GM12878 (cell line): ENCODE results near the gene APOBEC3C. TPM values are rescaled to one million over a fixed set of nuclear protein-coding genes. Genes with fewer than 3 reads are reported as not detected.

Source experiments
- ATAC-seq: fragments of 200-7000 bp; cut with Tn5 transposase; 3 replicates; pipeline ENCODE4 v1.9.1; 2020; ENCODE audit warnings: mild to moderate bottlenecking, moderate library complexity
- BruUV-seq: library from RNA; stranded (reverse); fragments of 400-500 nt; replicated peaks from 2 replicates; lab custom pipeline; 2021; lab: Mats Ljungman, UMichigan
- CTCF ChIA-PET: fragments of 300-600 bp; sonication (Branson Sonifier 250); formaldehyde crosslinking; extraction: SDS; loops from one replicate; lab custom pipeline; 2021; ENCODE audit warnings: inconsistent platforms; lab: Yijun Ruan, JAX
- POLR2A ChIA-PET: fragments of 350-600 bp; formaldehyde crosslinking; extraction: SDS; loops from one replicate; lab custom pipeline; 2021; ENCODE audit warnings: inconsistent platforms; lab: Charles Lee
- RAD21 ChIA-PET: fragments of 300-600 bp; sonication (Branson Sonifier 250); formaldehyde crosslinking; loops from one replicate; lab custom pipeline; 2023; ENCODE audit warnings: antibody characterized with exemption; ENCODE audit not compliant: unreplicated experiment; lab: Charles Lee
- SMC1A ChIA-PET: fragments of 300-600 bp; sonication (Branson Sonifier 250); formaldehyde crosslinking; loops from one replicate; lab custom pipeline; 2023; ENCODE audit not compliant: unreplicated experiment, uncharacterized antibody; lab: Charles Lee
- DNase-seq: peaks from one replicate; pipeline ENCODE4 v3.0.0-alpha.2; 2011; ENCODE audit warnings: low read depth, low spot score
- FAIRE-seq: peaks from 3 replicates; lab custom pipeline; 2011; peaks lifted over from hg19 to GRCh38; lab: Jason Lieb, UNC
- H2AFZ ChIP-seq: 2 replicates; pipeline ENCODE4 v1.6.0; 2011; ENCODE audit warnings: low read depth, low read length, control low read depth; ENCODE audit not compliant: control insufficient read depth
- H3K27ac ChIP-seq: 2 replicates; pipeline ENCODE4 v1.5.1; 2011; ENCODE audit warnings: control low read depth; ENCODE audit not compliant: control insufficient read depth, insufficient read depth
- H3K27me3 ChIP-seq, 2 experiments: replicated peaks in 1 of 2; 2 replicates each; pipeline versions ENCODE4 v1.6.0 to v1.6.1; 2011; ENCODE audit warnings: low read length in 1 of 2; ENCODE audit not compliant: control insufficient read depth in 2 of 2, insufficient read depth in 2 of 2
- H3K36me3 ChIP-seq, 2 experiments: 2 replicates each; pipeline ENCODE4 v1.5.1; 2011; ENCODE audit warnings: low read length in 1 of 2; ENCODE audit not compliant: control insufficient read depth in 2 of 2, insufficient read depth in 2 of 2
- H3K4me1 ChIP-seq: 2 replicates; pipeline ENCODE4 v1.6.1; 2011; ENCODE audit warnings: mild to moderate bottlenecking, low read length, moderate library complexity, mixed read lengths; ENCODE audit not compliant: control insufficient read depth, insufficient read depth
- H3K4me2 ChIP-seq: 2 replicates; pipeline ENCODE4 v1.6.0; 2011; ENCODE audit warnings: control low read depth; ENCODE audit not compliant: control insufficient read depth, insufficient read depth
- H3K4me3 ChIP-seq: fragments of 200-600 bp; sonication (generic); 2 replicates; pipeline ENCODE4 v1.5.1; 2016
- H3K79me2 ChIP-seq: 2 replicates; pipeline ENCODE4 v1.6.0; 2011; ENCODE audit warnings: low read length; ENCODE audit not compliant: control insufficient read depth, insufficient read depth
- H3K9ac ChIP-seq: 2 replicates; pipeline ENCODE4 v1.8.0; 2011; ENCODE audit warnings: low read length, control low read depth, mixed read lengths; ENCODE audit not compliant: control insufficient read depth, insufficient read depth
- H3K9me3 ChIP-seq: replicated peaks from 3 replicates; pipeline ENCODE4 v1.5.1; 2011; ENCODE audit warnings: mild to moderate bottlenecking, low read length; ENCODE audit not compliant: control insufficient read depth, insufficient read depth
- H4K20me1 ChIP-seq: 2 replicates; pipeline ENCODE4 v1.6.0; 2011; ENCODE audit not compliant: control insufficient read depth, insufficient read depth
- ATF3 ChIP-seq: IDR thresholded peaks from 2 replicates; pipeline ENCODE4 v1.6.1; 2011; ENCODE audit warnings: low read depth, mild to moderate bottlenecking, low read length, moderate library complexity, borderline replicate concordance; ENCODE audit errors: extremely low read depth
- BCL11A ChIP-seq: IDR thresholded peaks from 2 replicates; pipeline ENCODE4 v1.6.1; 2011; ENCODE audit warnings: low read depth, low read length
- CBX3 ChIP-seq: fragments of 200-600 bp; sonication (generic); IDR thresholded peaks from 2 replicates; pipeline ENCODE4 v1.6.1; 2016; ENCODE audit warnings: low read depth, borderline replicate concordance
- CBX5 ChIP-seq: sonication (generic); IDR thresholded peaks from 2 replicates; pipeline ENCODE4 v1.6.1; 2016; ENCODE audit warnings: low read depth, moderate library complexity, mild to moderate bottlenecking, inconsistent platforms
- E2F4 ChIP-seq: IDR thresholded peaks from 2 replicates; pipeline ENCODE4 v1.6.1; 2012; ENCODE audit warnings: low read depth, low read length, improper control_type of control experiment
- EED ChIP-seq: sonication (generic); IDR thresholded peaks from 2 replicates; pipeline ENCODE4 v1.6.1; 2016; ENCODE audit warnings: antibody characterized with exemption, low read depth
- IRF4 ChIP-seq: IDR thresholded peaks from 2 replicates; pipeline ENCODE4 v1.6.1; 2011; ENCODE audit warnings: low read depth, low read length
- IRF5 ChIP-seq: fragments of 450-650 bp; IDR thresholded peaks from 2 replicates; pipeline ENCODE4 v1.6.1; 2017; ENCODE audit warnings: borderline replicate concordance
- KAT2A ChIP-seq: conservative IDR thresholded peaks from 2 replicates; pipeline ENCODE4 v1.6.1; 2011; ENCODE audit warnings: low read depth, low read length; ENCODE audit not compliant: control insufficient read depth
- LARP7 ChIP-seq: fragments of 450-650 bp; IDR thresholded peaks from 2 replicates; pipeline ENCODE4 v1.6.1; 2017; ENCODE audit warnings: mild to moderate bottlenecking
- MEF2B ChIP-seq: fragments of 450-650 bp; IDR thresholded peaks from 2 replicates; pipeline ENCODE4 v1.6.1; 2018; ENCODE audit warnings: mild to moderate bottlenecking, moderate library complexity; ENCODE audit not compliant: partially characterized antibody, poor library complexity, severe bottlenecking
- MXI1 ChIP-seq: fragments of 150-350 bp; IDR thresholded peaks from 2 replicates; pipeline ENCODE4 v1.6.1; 2011; ENCODE audit warnings: low read depth, mild to moderate bottlenecking, inconsistent platforms, low read length, improper control_type of control experiment
- NBN ChIP-seq: fragments of 450-650 bp; IDR thresholded peaks from 2 replicates; pipeline ENCODE4 v1.6.1; 2016
- PKNOX1 ChIP-seq: fragments of 450-650 bp; IDR thresholded peaks from 2 replicates; pipeline ENCODE4 v1.6.1; 2016; ENCODE audit warnings: mild to moderate bottlenecking
- RAD21 ChIP-seq: IDR thresholded peaks from 2 replicates; pipeline ENCODE4 v1.6.1; 2011; ENCODE audit warnings: mild to moderate bottlenecking, low read depth, low read length, moderate library complexity; ENCODE audit not compliant: insufficient read depth
- TBL1XR1 ChIP-seq: IDR thresholded peaks from 2 replicates; pipeline ENCODE4 v1.6.1; 2012; ENCODE audit warnings: low read depth, low read length, improper control_type of control experiment
- TCF12 ChIP-seq: IDR thresholded peaks from 2 replicates; pipeline ENCODE4 v1.6.1; 2011; ENCODE audit warnings: low read depth, mild to moderate bottlenecking, low read length
- YY1 ChIP-seq: IDR thresholded peaks from 2 replicates; pipeline ENCODE4 v1.6.1; 2011; ENCODE audit warnings: low read depth, mild to moderate bottlenecking, low read length
- WGBS: methylation state at CpG from one replicate; pipeline ENCODE4 v1.1.6; 2016; ENCODE audit warnings: low lambda C conversion rate; ENCODE audit not compliant: insufficient replicate concordance, insufficient coverage; ENCODE audit errors: missing lambda C conversion rate; 5-methylcytosine and 5-hydroxymethylcytosine counted together
- in situ Hi-C: fragments of 300-500 bp; cut with MboI; formaldehyde crosslinking; loops from 9 replicates; pipeline ENCODE4 v1.14.3; 2018; ENCODE audit warnings: mixed read lengths
- intact Hi-C: fragments of 100-400 bp; cut with micrococcal nuclease; formaldehyde crosslinking; loops from one replicate; pipeline ENCODE4 v1.14.2; 2022; ENCODE audit not compliant: unreplicated experiment
- polyA plus RNA-seq, 11 experiments: library from polyadenylated mRNA; depleted of rRNA in 4 of 11; unstranded in 6 of 11; stranded (reverse) in 5 of 11; fragments of >200 nt; fragmentation: Nextera tagmentation in 4 of 11; fragmentation: Illumina TruSeq in 1 of 11; extraction: Ambion mirVana in 4 of 11; extraction: Trizol in 1 of 11; gene quantifications; 1 replicate in 1 of 11; 2 replicates in 10 of 11; pipeline versions ENCODE4 v1.2.1 to v1.2.3, GENCODE V29; 2011 to 2016; ENCODE audit warnings: inconsistent platforms in 2 of 11, missing spikeins in 2 of 11, low read depth in 1 of 11
- total RNA-seq, 4 experiments: library from RNA; depleted of rRNA in 3 of 4; stranded (reverse); fragments of >200 nt in 3 of 4; fragmentation: Illumina TruSeq in 1 of 4; extraction: Trizol in 1 of 4; gene quantifications; 2 replicates each; pipeline versions ENCODE4 v1.2.1 to v1.2.3, GENCODE V29; 2013 to 2021

The APOBEC3C gene
- total and polyA plus RNA-seq, 10 of the 15 experiments (the other 5 are each of a cell fraction or from before 2014, with no cell fraction given) = 22.9 to 290 (median 156) TPM

GRCh38 chr22:38973289-38974169 lies 40.5 kb upstream of the APOBEC3C start (continued):
- TF ChIP-seq BCL11A (no peak), NBN (0 out of 2 replicates have a peak, but pooled peaks have one; percentile 30), YY1 (0 out of 2 replicates have a peak, but pooled peaks have one; percentile 28), CBX3 (no peak), PKNOX1 (peak; percentile 5; the same call in 1 of the 2 replicates), EED (no peak), RAD21 (peak; percentile 90), LARP7 (0 out of 2 replicates have a peak, but pooled peaks have one; percentile 14)
- TF ChIP-seq, all 136 proteins: peak for 8

GRCh38 chr22:38974170-38974825 lies 39.8 kb upstream of the APOBEC3C start:
- FAIRE-seq (no peak), ATAC-seq (no peak), DNase-seq (no peak)
- ChIA-PET SMC1A (interaction anchor here (0.8 to 6.9 kb wide), 4 partner anchors 9 to 127 kb away, joined by 3 to 50 read pairs (median 5); no protein-coding TSS in a partner anchor), RAD21 (interaction anchor here (0.6 to 5.2 kb wide), 6 partner anchors 10 to 149 kb away, joined by 3 to 39 read pairs (median 4); no protein-coding TSS in a partner anchor), CTCF (interaction anchor here (0.9 to 7.8 kb wide), 17 partner anchors 9 to 177 kb away, joined by 3 to 73 read pairs (median 4); partner anchors contain the start of gene CBX6), POLR2A (no interaction called here)
- H2AFZ ChIP-seq = no peak overlapping the region
- H3K79me2 ChIP-seq = no peaks in the 10 kb centered on the region
- H3K9me3 ChIP-seq = no peaks in the 10 kb centered on the region
- in situ Hi-C loops (no loop called here), intact Hi-C loops (no loop called here)
- H4K20me1 ChIP-seq = no peaks in the 10 kb centered on the region
- 81% methylated on average over 18 of the region's 18 CpGs for WGBS
- no peaks in the 10 kb centered on the region; a peak in 1 of 4 replicates for H3K27me3 ChIP-seq
- H3K4me1 ChIP-seq = no peaks in the 10 kb centered on the region
- H3K36me3 ChIP-seq = no peaks in the 10 kb centered on the region
- H3K27ac ChIP-seq = no peak overlapping the region
- no peak overlapping the region for H3K4me3 ChIP-seq
- H3K9ac ChIP-seq = no peak overlapping the region
- no TSS peak for BruUV-seq
- no peak overlapping the region for H3K4me2 ChIP-seq
- TF ChIP-seq E2F4 = no peak
- no peak for TF ChIP-seq ATF3
- no peak for TF ChIP-seq CBX5
- TF ChIP-seq KAT2A = no peak
- no peak for TF ChIP-seq MEF2B
- no peak for TF ChIP-seq TBL1XR1
- no peak for TF ChIP-seq TCF12
- TF ChIP-seq IRF4 = no peak
- TF ChIP-seq MXI1 = no peak
- no peak for TF ChIP-seq EED
- TF ChIP-seq IRF5 = no peak
